Skeletal muscle tissue (tissue), 4 donors: ENCODE measurements around the gene NHSL1. TPM values are rescaled to one million over a fixed set of nuclear protein-coding genes. Genes with fewer than 3 reads are reported as not detected.

Experiments
- H3K27ac ChIP-seq: one replicate; pipeline ENCODE4 v1.7.0; 2013; ENCODE audit warnings: mild to moderate bottlenecking, low read depth, low read length, inconsistent platforms
- H3K27me3 ChIP-seq, 3 donors: one replicate each; pipeline ENCODE4 v1.7.0; 2013; ENCODE audit warnings: low read length in 3 of 3; ENCODE audit not compliant: control insufficient read depth in 3 of 3, insufficient read depth in 3 of 3
- H3K36me3 ChIP-seq, 3 donors: one replicate each; pipeline ENCODE4 v1.7.0; 2013; ENCODE audit warnings: low read length in 3 of 3; ENCODE audit not compliant: control insufficient read depth in 3 of 3, insufficient read depth in 3 of 3
- H3K4me1 ChIP-seq, 3 donors: one replicate each; pipeline ENCODE4 v1.7.0; 2013; ENCODE audit warnings: low read length in 3 of 3, mild to moderate bottlenecking in 3 of 3; ENCODE audit not compliant: control insufficient read depth in 3 of 3, insufficient read depth in 3 of 3
- H3K4me3 ChIP-seq, 3 donors: one replicate each; pipeline ENCODE4 v1.7.0; 2013; ENCODE audit warnings: low read length in 3 of 3
- H3K9ac ChIP-seq, 3 donors: one replicate each; pipeline ENCODE4 v1.7.0; 2013; ENCODE audit warnings: low read length in 3 of 3, mild to moderate bottlenecking in 3 of 3, moderate library complexity in 2 of 3, low read depth in 1 of 3
- H3K9me3 ChIP-seq, 3 donors: one replicate each; pipeline ENCODE4 v1.7.0; 2013; ENCODE audit warnings: low read length in 3 of 3; ENCODE audit not compliant: control insufficient read depth in 3 of 3
- total RNA-seq: library from RNA; depleted of rRNA; stranded (reverse); fragments of >200 nt; gene quantifications from one replicate; pipeline ENCODE4 v1.2.3, GENCODE V29; 2014
- donor health status: Osteomylitis.

NHSL1 gene
- total RNA-seq, 1 donor from 2014 or later: 25.1 TPM

GRCh38 chr6:138467901-138468300 is 31.4 kb downstream of the NHSL1 start:
- H3K4me1 ChIP-seq: no peaks in the 10 kb centered on the region
- no peak overlapping the region for H3K27ac ChIP-seq
- no peak overlapping the region for H3K4me3 ChIP-seq
- no peak overlapping the region for H3K9ac ChIP-seq
- H3K36me3 ChIP-seq: peaks cover 0 to 4% (median 0%) of the 10 kb centered on the region in 3 donors
- no peaks in the 10 kb centered on the region for H3K9me3 ChIP-seq
- no peaks in the 10 kb centered on the region for H3K27me3 ChIP-seq

- Histone ChIP-seq H3K27ac (no peak overlapping the region), H3K4me3 (no peak overlapping the region), H3K9ac (no peak overlapping the region), H3K9me3 (peaks cover 0 to 2% (median 0%) of the 10 kb centered on the region in 3 donors), H3K4me1 (no peaks in the 10 kb centered on the region), H3K27me3 (no peaks in the 10 kb centered on the region), H3K36me3 (peaks cover 0 to 4% (median 0%) of the 10 kb centered on the region in 3 donors)
Measured at GRCh38 chr6:138465007-138465645, 34.2 kb downstream of the NHSL1 start.

GRCh38 chr6:138464085-138464484 is 35.2 kb downstream of the NHSL1 start:
- no peak overlapping the region for H3K27ac ChIP-seq
- H3K36me3 ChIP-seq: peaks cover 0 to 4% (median 0%) of the 10 kb centered on the region in 3 donors
- no peaks in the 10 kb centered on the region for H3K4me1 ChIP-seq
- no peaks in the 10 kb centered on the region for H3K27me3 ChIP-seq
- no peak overlapping the region for H3K4me3 ChIP-seq
- H3K9ac ChIP-seq: no peak overlapping the region
- peaks cover 0 to 2% (median 0%) of the 10 kb centered on the region in 3 donors for H3K9me3 ChIP-seq

- H3K9ac ChIP-seq: no peak overlapping the region
- H3K27ac ChIP-seq: no peak overlapping the region
- no peak overlapping the region for H3K4me3 ChIP-seq
- H3K27me3 ChIP-seq: no peaks in the 10 kb centered on the region
- H3K4me1 ChIP-seq: no peaks in the 10 kb centered on the region
- H3K36me3 ChIP-seq: peaks cover 0 to 4% (median 0%) of the 10 kb centered on the region in 3 donors
- peaks cover 0 to 2% (median 0%) of the 10 kb centered on the region in 3 donors for H3K9me3 ChIP-seq
Measured at GRCh38 chr6:138461647-138462046, 37.6 kb downstream of the NHSL1 start.

GRCh38 chr6:138456401-138456790 is 42.9 kb downstream of the NHSL1 start:
- Histone ChIP-seq H3K9ac (no peak overlapping the region), H3K4me3 (no peak overlapping the region), H3K27ac (no peak overlapping the region), H3K36me3 (no peaks in the 10 kb centered on the region), H3K9me3 (no peaks in the 10 kb centered on the region), H3K4me1 (no peaks in the 10 kb centered on the region), H3K27me3 (no peaks in the 10 kb centered on the region)

GRCh38 chr6:138455746-138456400 is 43.4 kb downstream of the NHSL1 start:
- Histone ChIP-seq H3K4me1 (no peaks in the 10 kb centered on the region), H3K4me3 (no peak overlapping the region), H3K27me3 (no peaks in the 10 kb centered on the region), H3K9ac (no peak overlapping the region), H3K9me3 (no peaks in the 10 kb centered on the region), H3K36me3 (no peaks in the 10 kb centered on the region), H3K27ac (no peak overlapping the region)

GRCh38 chr6:138454981-138455706 is 44.1 kb downstream of the NHSL1 start:
- H3K27me3 ChIP-seq: no peaks in the 10 kb centered on the region
- no peak overlapping the region for H3K9ac ChIP-seq
- H3K4me3 ChIP-seq: no peak overlapping the region
- H3K36me3 ChIP-seq: no peaks in the 10 kb centered on the region
- H3K4me1 ChIP-seq: no peaks in the 10 kb centered on the region
- no peak overlapping the region for H3K27ac ChIP-seq
- no peaks in the 10 kb centered on the region for H3K9me3 ChIP-seq

GRCh38 chr6:138451043-138451442 is 48.3 kb downstream of the NHSL1 start:
- H3K27me3 ChIP-seq: no peaks in the 10 kb centered on the region
- no peaks in the 10 kb centered on the region for H3K4me1 ChIP-seq
- H3K36me3 ChIP-seq: peaks cover 0 to 4% (median 0%) of the 10 kb centered on the region in 3 donors
- H3K9ac ChIP-seq: no peak overlapping the region
- H3K9me3 ChIP-seq: no peaks in the 10 kb centered on the region
- no peak overlapping the region for H3K27ac ChIP-seq
- no peak overlapping the region for H3K4me3 ChIP-seq

GRCh38 chr6:138450445-138450844 is 48.8 kb downstream of the NHSL1 start:
- Histone ChIP-seq H3K9ac (no peak overlapping the region), H3K4me1 (no peaks in the 10 kb centered on the region), H3K27me3 (no peaks in the 10 kb centered on the region), H3K9me3 (no peaks in the 10 kb centered on the region), H3K4me3 (no peak overlapping the region), H3K27ac (no peak overlapping the region), H3K36me3 (peaks cover 0 to 4% (median 0%) of the 10 kb centered on the region in 3 donors)

- Histone ChIP-seq H3K9ac (no peak overlapping the region), H3K9me3 (no peaks in the 10 kb centered on the region), H3K27ac (no peak overlapping the region)
Measured at GRCh38 chr6:138446821-138447220, 52.5 kb downstream of the NHSL1 start.

More at GRCh38 chr6:138446821-138447220, 52.5 kb downstream of the NHSL1 start:
- Histone ChIP-seq H3K4me1 (no peaks in the 10 kb centered on the region), H3K36me3 (peaks cover 0 to 4% (median 0%) of the 10 kb centered on the region in 3 donors), H3K27me3 (no peaks in the 10 kb centered on the region), H3K4me3 (no peak overlapping the region)
